ENCODE measurements around the gene KRTAP5-2.

GRCh38 chr11:1642288-1643145, 44.4 kb upstream of the KRTAP5-2 start:
- TF ChIP-seq CTCF (IDR thresholded peaks at IDR 0.05) (no peak), POLR2A (IDR thresholded peaks at IDR 0.05) (no peak)

All from lower leg skin (tissue), 3 donors.